Tibial nerve (tissue), 4 donors: Measurements from ENCODE around the gene ZFP2. TPM values are rescaled to one million over a fixed set of nuclear protein-coding genes. Genes with fewer than 3 reads are reported as not detected.
A peak's percentile ranks its signal among the peaks of the same experiment; 100 is the strongest.

Experiments
- DNase-seq, 2 donors: peaks; one replicate each; pipeline ENCODE4 v3.0.0-alpha.2; 2019; ENCODE audit warnings: low spot score in 2 of 2
- H3K27ac ChIP-seq, 4 donors: fragments of 200-600 bp; sonication (generic) in 3 of 4; one replicate each; pipeline ENCODE4 v1.5.1; 2017 to 2019; ENCODE audit warnings: mild to moderate bottlenecking in 1 of 4
- H3K27me3 ChIP-seq, 2 donors: fragments of 200-600 bp; sonication (generic) in 1 of 2; one replicate each; pipeline versions ENCODE4 v1.5.1 to v1.6.0; 2017 to 2019
- H3K36me3 ChIP-seq, 3 donors: fragments of 200-600 bp; sonication (generic); one replicate each; pipeline ENCODE4 v1.5.1; 2018 to 2019
- H3K4me1 ChIP-seq, 4 donors: fragments of 200-600 bp; sonication (generic) in 3 of 4; one replicate each; pipeline ENCODE4 v1.5.1; 2017 to 2019
- H3K4me3 ChIP-seq, 4 donors: fragments of 200-600 bp; sonication (generic) in 3 of 4; one replicate each; pipeline ENCODE4 v1.5.1; 2017 to 2019; ENCODE audit warnings: mild to moderate bottlenecking in 1 of 4, moderate library complexity in 1 of 4
- H3K9me3 ChIP-seq, 4 donors: fragments of 200-600 bp; sonication (generic) in 3 of 4; one replicate each; pipeline ENCODE4 v1.5.1; 2017 to 2019
- CTCF ChIP-seq, 5 experiments: fragments of 200-600 bp in 3 of 5; fragments of 450-650 bp in 2 of 5; sonication (generic) in 3 of 5; IDR thresholded peaks; one replicate each; pipeline ENCODE4 v1.5.1; 2016 to 2019; ENCODE audit warnings: antibody characterized with exemption in 5 of 5, mild to moderate bottlenecking in 3 of 5, moderate library complexity in 2 of 5
- EP300 ChIP-seq, 2 donors: sonication (generic); formaldehyde crosslinking; IDR thresholded peaks; one replicate each; pipeline ENCODE4 v1.6.1; 2017; ENCODE audit warnings: antibody characterized with exemption in 2 of 2, mild to moderate bottlenecking in 1 of 2
- POLR2A ChIP-seq, 2 donors: fragments of 450-650 bp; IDR thresholded peaks; one replicate each; pipeline ENCODE4 v1.6.1; 2017; ENCODE audit warnings: antibody characterized with exemption in 2 of 2, mild to moderate bottlenecking in 2 of 2, moderate library complexity in 2 of 2
- WGBS, 2 donors: methylation state at CpG; one replicate each; pipeline ENCODE4 v1.1.5; 2018; 5-methylcytosine and 5-hydroxymethylcytosine counted together
- total RNA-seq, 4 donors: library from RNA; depleted of rRNA; stranded (reverse); fragments of >200 nt; gene quantifications; one replicate each; pipeline ENCODE4 v1.1.0, GENCODE V29; 2016

ZFP2 gene
- total RNA-seq = 1 to 10 TPM; 2.0 to 6.0 (median 2.6) TPM

DNA sequence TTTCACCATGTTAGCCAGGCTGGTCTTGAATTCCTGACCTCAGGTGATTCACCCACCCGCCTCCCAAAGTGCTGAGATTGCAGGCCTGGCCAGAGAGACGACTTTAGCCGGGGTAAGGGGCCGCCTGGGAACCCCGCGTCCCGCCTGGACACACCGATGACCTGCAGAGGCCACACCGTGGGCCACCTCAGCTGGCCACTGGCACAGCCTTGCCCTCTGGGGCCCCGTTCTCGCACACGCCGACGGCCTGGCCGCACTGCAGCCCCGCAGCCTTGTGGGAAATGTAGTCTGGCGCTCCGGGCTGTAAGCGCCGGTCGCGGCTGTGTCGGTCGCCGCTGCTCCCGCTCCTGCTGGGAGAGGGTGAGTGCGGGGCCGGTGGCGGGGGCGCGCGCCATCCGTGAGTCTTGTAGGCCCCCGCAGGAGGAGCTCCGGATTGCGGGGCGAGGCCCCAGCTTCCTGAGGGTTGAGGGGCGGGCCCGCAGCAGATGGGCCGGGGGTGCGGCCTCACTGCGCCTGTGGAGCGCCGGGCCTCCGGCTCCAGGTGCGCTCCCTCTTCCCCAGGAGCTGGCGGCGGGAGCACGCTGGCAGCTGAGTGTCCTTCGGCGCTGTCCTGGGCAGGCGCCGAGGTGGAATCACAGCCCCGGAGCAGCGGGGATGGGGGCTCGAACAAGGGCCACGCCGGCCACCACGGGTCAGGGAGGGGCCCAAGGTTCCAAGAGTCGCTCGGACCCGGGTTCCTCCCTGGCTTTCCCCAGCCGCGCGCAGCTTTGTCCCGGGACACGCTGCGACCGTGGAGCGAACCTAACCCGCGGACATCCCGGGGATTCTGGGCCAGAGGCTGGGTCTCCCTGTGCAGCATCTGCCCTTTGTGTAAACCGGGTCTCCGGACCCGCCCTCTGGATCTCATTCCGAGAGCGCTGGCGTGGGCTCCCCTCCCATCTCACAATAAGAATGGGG, at the start of gene ZFP2:
TSS of gene ZFP2 (plus strand) at position 299 of the 957 bp plus-strand sequence. CDS start 35,401 bp downstream, outside the sequence.
- Histone ChIP-seq H3K36me3 (peaks cover 0 to 25% (median 0%) of the 10 kb centered on the region in 3 donors), H3K9me3 (peaks cover 0 to 25% (median 0%) of the 10 kb centered on the region in 4 donors), H3K27ac (peak within 1 kb of the TSS in 3 of 4 donors; percentile 17 to 82 (median 77)), H3K27me3 (no peaks in the 10 kb centered on the region), H3K4me1 (peaks cover 0 to 10% (median 0%) of the 10 kb centered on the region in 4 donors), H3K4me3 (peak within 1 kb of the TSS; percentile 59 to 88 (median 76))
- DNase-seq = peak in 1 of 2 donors; percentile 8
- 3% methylated on average over 33 to 43 of the region's 79 CpGs for WGBS, 2 donors
- TF ChIP-seq EP300 (IDR thresholded peaks at IDR 0.05) (peak in 1 of 2 donors; percentile 40), POLR2A (IDR thresholded peaks at IDR 0.05) (no peak), CTCF (IDR thresholded peaks at IDR 0.05) (no peak)

- Histone ChIP-seq H3K9me3 (no peaks in the 10 kb centered on the region), H3K27me3 (no peaks in the 10 kb centered on the region), H3K27ac (no peak overlapping the region), H3K4me1 (no peaks in the 10 kb centered on the region), H3K4me3 (no peak overlapping the region), H3K36me3 (no peaks in the 10 kb centered on the region)
- no peak for DNase-seq
- TF ChIP-seq EP300 (IDR thresholded peaks at IDR 0.05) = no peak
- TF ChIP-seq POLR2A (IDR thresholded peaks at IDR 0.05) = no peak
- TF ChIP-seq CTCF (IDR thresholded peaks at IDR 0.05) = no peak
- WGBS, 2 donors = 59 to 76% methylated on average over 5 of the region's 5 CpGs
These were observed 46.4 kb upstream of the ZFP2 start for GRCh38 chr5:178849316-178849715.

DNA sequence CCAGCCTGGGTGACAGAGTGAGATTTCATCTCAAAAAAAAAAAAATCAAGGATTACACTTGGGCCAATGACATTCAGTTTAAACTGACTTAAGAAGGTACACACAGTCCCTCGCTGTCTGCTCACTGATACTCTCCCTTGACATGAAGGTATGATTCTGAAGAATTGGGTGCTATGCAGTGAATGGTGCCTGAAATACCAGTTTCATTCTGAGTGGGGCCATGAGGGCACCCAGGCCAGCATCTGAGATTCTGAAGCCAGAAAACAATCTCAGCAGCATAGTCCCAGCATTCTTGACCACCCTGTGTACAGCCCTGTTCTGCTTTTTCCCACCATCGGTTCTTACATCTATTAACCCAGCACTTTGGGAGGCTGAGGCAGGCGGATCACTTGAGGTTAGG, 43.8 kb upstream of the ZFP2 start:
- Histone ChIP-seq H3K4me3 (no peak overlapping the region), H3K4me1 (no peaks in the 10 kb centered on the region), H3K9me3 (no peaks in the 10 kb centered on the region), H3K27ac (no peak overlapping the region), H3K27me3 (no peaks in the 10 kb centered on the region), H3K36me3 (no peaks in the 10 kb centered on the region)
- DNase-seq = no peak
- TF ChIP-seq EP300 (IDR thresholded peaks at IDR 0.05) (no peak), POLR2A (IDR thresholded peaks at IDR 0.05) (no peak), CTCF (IDR thresholded peaks at IDR 0.05) (no peak)
- 88 to 90% methylated on average over 3 of the region's 3 CpGs for WGBS, 2 donors

- H3K27me3 ChIP-seq = no peaks in the 10 kb centered on the region
- no peaks in the 10 kb centered on the region for H3K36me3 ChIP-seq
- H3K27ac ChIP-seq = no peak overlapping the region
- no peaks in the 10 kb centered on the region for H3K9me3 ChIP-seq
- WGBS, 2 donors = 53 to 58% methylated on average over 5 of the region's 5 CpGs
- no peak for TF ChIP-seq EP300 (IDR thresholded peaks at IDR 0.05)
- TF ChIP-seq POLR2A (IDR thresholded peaks at IDR 0.05) = no peak
- no peak for TF ChIP-seq CTCF (IDR thresholded peaks at IDR 0.05)
- no peak overlapping the region for H3K4me3 ChIP-seq
- DNase-seq = no peak
- H3K4me1 ChIP-seq = peaks cover 0 to 3% (median 0%) of the 10 kb centered on the region in 4 donors
These were observed 41.4 kb upstream of the ZFP2 start for GRCh38 chr5:178854284-178854683.
